Measurements from ENCODE around the gene PPP1R16B. TPM values are rescaled to one million over a fixed set of nuclear protein-coding genes. Genes with fewer than 3 reads are reported as not detected.

The PPP1R16B gene
- total RNA-seq, 2 donors from 2014 or later = 45.5 to 80.4 TPM

DNA sequence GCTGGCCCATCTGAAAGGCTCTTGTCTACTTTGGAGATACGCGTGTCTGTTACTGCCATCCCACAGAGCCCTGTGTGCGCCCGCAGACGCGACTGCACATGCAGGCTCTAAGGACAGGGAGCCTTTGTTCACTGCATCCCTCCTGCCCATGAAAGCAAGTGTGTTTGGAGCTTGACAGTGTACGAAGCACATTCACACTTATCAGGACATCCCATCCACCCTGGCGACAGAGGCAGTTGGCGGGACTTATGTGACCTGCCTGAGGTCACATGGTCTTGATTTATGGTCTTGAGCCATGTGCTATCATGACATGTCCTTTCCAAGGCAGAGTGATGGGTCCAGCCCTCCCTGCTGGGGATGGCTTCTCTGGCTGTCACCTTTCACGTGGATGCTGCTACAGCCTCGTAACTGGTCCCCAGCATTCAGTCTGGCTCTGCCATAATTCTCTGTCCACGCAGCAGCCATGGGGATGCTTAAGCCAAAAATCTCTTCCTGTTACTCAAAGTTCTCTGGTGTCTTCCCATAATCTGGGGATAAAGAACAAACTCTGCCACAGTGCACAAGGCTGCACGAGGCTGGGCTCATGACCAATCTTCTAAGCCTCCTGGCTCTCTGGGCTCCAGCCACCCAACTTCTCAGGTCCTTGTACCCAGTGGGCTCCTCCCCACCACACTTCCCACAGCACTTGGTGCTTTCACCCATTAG, 84.4 kb downstream of the PPP1R16B start:
- Mint-ChIP-seq H3K36me3 (peaks cover 0 to 14% of the 10 kb centered on the region in 2 donors), H3K27ac (peak overlapping the region; percentile 63 to 89), H3K9me3 (no peaks in the 10 kb centered on the region)
- DNase-seq (ENCODE audit: low spot score in 2 of 2) (no peak), ATAC-seq (no peak)

DNA sequence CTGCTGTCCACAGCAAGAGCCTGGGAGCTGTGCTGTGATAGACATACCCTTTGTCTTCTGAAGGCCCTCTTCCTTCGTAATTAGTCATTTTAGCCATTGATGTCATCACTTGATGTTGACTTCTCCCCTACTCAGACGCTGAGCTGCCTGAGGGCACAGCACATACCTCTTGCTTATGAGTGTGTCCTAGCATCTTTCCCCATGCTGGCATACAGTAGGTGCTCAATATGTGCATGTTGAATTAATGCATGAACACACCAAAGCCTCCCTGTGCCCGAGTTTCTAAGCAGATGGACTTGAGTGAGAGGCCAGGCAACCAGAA, 85.0 kb downstream of the PPP1R16B start:
- Mint-ChIP-seq H3K36me3 (peaks cover 0 to 14% of the 10 kb centered on the region in 2 donors), H3K27ac (peak overlapping the region; percentile 63 to 89), H3K9me3 (no peaks in the 10 kb centered on the region)
- ATAC-seq (peak; percentile 45 to 73), DNase-seq (ENCODE audit: low spot score in 2 of 2) (no peak)

DNA sequence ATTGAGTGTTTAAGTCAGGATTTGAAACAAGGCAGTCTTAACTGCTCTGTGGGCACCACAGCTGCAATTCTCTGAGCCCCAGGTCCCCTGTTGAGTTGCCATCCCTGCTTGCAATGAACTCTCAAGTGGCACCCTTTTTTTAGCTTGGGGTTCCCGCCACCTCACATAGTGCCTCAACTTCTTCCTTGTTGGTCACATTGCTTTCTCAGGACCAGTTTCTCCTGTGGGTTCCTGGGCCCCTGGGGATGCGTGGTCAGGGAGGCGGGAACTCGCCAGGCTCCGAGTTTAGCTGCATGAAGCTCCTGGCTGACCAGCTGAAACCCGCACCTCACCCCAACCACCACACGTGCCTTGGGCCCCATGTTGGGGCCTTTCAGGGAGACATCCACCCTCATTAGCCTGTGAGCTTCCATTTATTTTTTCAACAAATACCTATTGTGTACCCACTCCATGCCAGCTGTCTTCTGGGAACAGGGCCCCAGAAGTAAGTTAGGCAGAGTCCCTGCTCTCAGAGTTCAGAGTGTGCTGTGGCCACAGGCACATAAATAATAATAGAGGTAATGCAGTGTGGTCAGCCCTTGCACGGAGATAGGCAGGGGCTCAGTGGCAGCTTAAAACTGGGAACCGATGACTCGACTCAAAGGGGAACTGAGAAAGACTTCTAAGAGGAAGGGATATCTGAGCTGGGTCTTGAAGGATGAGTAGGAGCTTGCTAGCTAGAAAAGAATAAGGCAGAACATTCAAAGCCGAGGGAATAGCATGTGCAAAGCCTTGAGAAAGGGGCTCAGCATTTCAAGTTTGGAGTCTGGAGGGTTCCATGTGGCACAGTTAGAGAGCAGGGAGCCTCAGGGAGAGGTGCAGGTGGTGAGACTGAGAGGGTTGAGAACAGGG, 86.8 kb downstream of the PPP1R16B start:
- H3K27ac Mint-ChIP-seq = peak overlapping the region; percentile 58 to 75
- H3K36me3 Mint-ChIP-seq = peaks cover 5 to 14% of the 10 kb centered on the region in 2 donors
- no peak for DNase-seq (ENCODE audit: low spot score in 2 of 2)
- ATAC-seq = peak; percentile 12 to 50
- H3K9me3 Mint-ChIP-seq = no peaks in the 10 kb centered on the region

DNA sequence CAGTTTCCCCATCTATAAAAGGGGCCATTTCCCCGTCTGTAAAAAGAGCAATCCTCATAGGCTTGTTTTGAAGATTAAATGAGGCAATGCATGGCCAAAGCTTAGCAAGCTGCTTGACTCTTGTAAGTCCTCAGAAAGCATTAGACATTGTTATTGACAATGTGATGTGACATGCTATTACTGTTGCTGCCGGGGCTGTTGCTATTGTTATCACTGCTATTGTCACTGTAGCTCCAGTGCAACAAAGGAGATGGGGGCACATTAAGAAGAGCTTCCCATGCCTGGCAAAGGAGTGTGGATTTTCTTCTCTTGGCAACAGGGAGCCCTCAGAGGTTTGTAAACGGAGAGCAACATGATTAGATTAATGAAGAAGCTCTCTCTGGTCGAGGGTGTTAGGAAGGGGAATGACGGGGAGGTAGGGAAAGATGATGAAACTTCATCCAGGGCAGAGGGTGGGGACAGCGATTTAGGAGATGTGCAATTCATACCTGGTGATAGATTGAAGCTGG, 87.6 kb downstream of the PPP1R16B start:
- Mint-ChIP-seq H3K9me3 (no peaks in the 10 kb centered on the region), H3K36me3 (peaks cover 5 to 20% of the 10 kb centered on the region in 2 donors), H3K27ac (peak overlapping the region; percentile 75 to 94)
- ATAC-seq (peak in 1 of 2 donors; percentile 3), DNase-seq (ENCODE audit: low spot score in 2 of 2) (no peak)

DNA sequence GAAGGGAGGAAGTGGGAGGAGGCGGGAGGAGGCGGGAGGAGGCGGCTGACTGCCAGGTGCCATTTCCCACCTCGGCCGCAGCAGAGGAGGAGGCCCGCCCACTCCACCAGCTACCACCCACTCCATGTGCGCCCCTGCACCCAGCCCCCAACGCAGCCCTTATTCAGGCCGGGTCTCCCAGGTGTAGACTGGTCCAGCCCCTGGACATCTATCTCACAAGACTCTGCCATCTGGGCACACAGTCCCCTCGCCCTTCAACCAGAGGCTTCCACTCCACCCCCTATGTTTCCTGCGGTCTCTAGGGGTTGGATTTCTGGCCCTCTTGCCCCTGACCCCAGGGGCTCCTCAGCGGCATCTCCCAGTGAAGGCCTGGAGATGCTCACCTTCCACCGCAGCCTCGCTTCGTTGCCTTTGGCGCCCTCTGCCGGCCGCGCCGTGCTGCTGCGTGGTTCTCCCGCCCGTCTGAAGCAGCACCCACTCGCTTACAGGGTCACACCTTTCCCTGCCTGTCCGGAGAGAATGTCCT, 88.1 kb downstream of the PPP1R16B start:
- no peaks in the 10 kb centered on the region for H3K9me3 Mint-ChIP-seq
- peak overlapping the region; percentile 75 to 94 for H3K27ac Mint-ChIP-seq
- ATAC-seq (peak; percentile 68 to 82), DNase-seq (ENCODE audit: low spot score in 2 of 2) (peak; percentile 79 to 86)
- peaks cover 5 to 20% of the 10 kb centered on the region in 2 donors for H3K36me3 Mint-ChIP-seq

DNA sequence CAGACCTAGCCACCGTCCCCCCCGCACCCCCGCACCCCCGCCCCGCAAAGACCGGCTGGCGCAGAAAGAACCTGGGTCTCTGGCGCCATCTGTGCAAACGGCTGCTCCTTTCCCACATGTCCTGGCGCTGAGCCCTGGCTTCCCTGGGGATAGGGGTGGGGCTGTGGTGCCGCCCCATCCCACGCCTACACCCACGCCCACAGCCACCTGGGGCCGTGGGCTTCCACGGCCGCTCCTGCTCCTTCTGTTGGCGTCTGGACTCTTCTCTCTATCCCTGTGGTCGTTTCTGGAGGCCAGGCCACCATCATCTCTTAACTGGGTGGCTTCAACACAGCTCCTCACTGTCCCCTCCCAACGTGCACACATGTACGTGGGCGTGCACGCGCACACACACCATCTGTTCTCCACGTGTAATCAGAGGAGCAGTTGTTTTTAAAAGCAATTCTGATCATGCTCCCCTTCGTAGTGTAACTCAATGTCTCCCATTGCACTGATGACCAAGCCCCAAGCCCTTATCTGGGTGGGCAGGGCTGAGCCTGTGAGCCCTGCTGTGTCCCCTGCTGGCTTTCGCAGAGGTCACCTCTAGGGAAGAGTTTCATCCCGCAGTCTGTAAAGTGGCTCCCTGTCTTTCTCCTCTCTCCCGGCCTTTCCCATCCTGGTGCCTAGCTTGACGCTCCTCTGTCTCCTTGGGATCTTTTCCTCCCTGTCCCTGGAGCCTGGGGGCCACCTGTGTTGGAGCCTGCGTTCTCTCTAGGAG, 88.8 kb downstream of the PPP1R16B start:
- peak overlapping the region; percentile 75 to 94 for H3K27ac Mint-ChIP-seq
- DNase-seq (ENCODE audit: low spot score in 2 of 2) (no peak), ATAC-seq (peak in 1 of 2 donors; percentile 2)
- peaks cover 5 to 20% of the 10 kb centered on the region in 2 donors for H3K36me3 Mint-ChIP-seq
- H3K9me3 Mint-ChIP-seq = no peaks in the 10 kb centered on the region

DNA sequence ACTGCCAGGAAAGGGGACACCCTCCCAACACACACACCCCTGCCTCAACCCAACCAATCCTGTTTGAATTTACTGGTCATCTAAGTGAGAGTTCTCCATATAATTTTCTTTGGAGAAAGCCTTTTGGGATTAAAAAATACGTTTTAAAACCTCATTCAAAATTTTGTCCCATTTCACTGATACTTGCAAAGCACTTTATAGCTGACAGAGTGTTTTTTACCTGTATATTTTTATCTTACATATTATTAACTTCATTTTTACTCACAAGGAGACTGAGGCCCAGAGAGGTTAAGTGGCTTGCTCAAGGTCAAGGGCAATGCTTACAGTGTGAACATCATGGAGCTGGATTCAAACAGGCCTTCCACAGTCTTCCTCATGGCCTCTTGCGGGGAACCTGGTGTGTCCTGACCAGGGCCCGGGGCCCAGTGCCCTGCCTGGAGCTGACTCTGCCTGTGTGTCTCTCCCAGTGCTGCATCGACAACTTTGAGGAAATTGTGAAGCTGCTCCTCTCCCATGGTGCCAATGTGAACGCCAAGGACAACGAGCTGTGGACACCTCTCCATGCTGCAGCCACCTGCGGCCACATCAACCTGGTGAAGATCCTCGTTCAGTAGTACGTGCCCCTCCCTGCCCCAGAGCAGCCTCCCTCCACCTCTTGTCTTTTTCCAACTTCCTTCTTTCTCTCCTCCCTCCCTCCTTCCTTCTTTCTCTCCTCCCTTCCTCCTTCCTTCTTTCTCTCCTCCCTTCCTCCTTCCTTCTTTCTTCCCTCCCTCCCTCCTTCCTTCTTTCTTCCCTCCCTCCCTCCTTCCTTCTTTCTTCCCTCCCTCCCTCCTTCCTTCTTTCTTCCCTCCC, 89.8 kb downstream of the PPP1R16B start:
- H3K36me3 Mint-ChIP-seq = peaks cover 5 to 16% of the 10 kb centered on the region in 2 donors
- ATAC-seq (no peak), DNase-seq (ENCODE audit: low spot score in 2 of 2) (no peak)
- peak overlapping the region in 1 of 2 donors; percentile 21 for H3K27ac Mint-ChIP-seq
- H3K9me3 Mint-ChIP-seq = no peaks in the 10 kb centered on the region

DNA sequence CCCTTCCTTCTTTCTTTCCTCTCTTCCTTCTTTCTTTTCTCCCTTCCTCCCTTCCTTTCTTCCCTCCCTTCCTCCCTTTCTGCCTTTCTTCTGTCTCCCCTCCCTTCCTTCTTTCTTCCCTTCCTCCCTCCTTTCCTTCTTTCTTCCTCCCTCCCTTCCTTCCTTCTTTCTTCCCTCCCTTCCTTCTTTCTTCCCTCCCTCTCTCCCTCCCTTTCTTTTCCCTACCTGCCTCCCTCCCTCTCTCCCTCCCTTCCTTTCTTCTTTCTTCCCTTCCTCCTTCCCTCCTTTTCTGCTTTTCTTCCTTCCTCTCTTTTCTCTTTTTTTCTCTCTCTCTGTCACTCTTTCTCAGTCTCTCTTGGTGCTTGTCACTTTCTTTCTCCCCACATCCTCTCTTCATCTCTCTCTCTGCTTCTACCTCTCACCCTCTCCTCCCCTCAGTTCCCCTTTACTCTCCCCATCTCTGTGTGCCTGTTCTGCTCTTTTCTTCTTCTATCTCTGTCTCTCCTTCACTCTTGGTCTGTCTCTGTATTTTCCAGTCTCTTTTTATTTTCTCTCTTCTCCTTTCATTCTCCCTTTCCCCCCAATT, 90.6 kb downstream of the PPP1R16B start:
- Mint-ChIP-seq H3K27ac (peak overlapping the region; percentile 67 to 79), H3K9me3 (no peaks in the 10 kb centered on the region), H3K36me3 (peaks cover 5 to 16% of the 10 kb centered on the region in 2 donors)
- DNase-seq (ENCODE audit: low spot score in 2 of 2) (no peak), ATAC-seq (no peak)

DNA sequence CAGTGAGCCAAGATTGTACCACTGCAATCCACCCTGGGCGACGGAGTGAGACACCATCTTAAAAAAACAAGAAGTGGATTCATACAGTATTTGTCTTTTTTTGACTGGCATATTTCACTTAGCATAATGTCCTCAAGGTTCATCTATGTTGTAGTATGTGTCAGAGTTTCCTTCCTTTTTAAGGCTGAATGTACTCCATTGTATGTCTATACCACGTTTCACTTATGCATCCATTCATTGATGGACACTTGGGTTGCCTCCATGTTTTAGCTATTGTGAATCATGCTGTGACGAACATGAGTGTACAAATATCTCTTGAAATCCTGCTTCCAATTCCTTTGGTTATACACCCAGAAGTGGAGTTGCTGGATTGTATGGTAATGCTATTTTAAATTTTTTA, 91.8 kb downstream of the PPP1R16B start:
- DNase-seq (ENCODE audit: low spot score in 2 of 2) (no peak), ATAC-seq (no peak)
- H3K36me3 Mint-ChIP-seq = peaks cover 9 to 24% of the 10 kb centered on the region in 2 donors
- H3K27ac Mint-ChIP-seq = no peak overlapping the region
- H3K9me3 Mint-ChIP-seq = no peaks in the 10 kb centered on the region

DNA sequence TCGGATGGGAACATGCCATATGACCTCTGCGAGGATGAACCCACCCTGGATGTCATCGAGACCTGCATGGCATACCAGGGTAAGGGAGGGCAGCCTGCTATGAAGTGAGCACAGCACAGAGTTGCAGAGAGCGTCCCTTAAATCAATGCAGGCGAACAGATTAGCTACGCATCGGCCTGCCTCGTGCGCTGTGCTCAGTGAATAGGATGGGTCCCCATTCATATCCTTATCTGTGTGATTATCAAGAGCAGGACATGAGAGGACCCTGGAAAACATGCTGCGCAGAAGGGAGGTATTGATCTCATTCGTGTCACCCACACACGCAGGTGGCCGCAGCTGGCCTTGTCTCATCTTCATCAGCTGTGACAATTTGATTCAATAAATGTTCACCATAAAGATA, 95.1 kb downstream of the PPP1R16B start:
- DNase-seq (ENCODE audit: low spot score in 2 of 2) (no peak), ATAC-seq (no peak)
- H3K27ac Mint-ChIP-seq = no peak overlapping the region
- peaks cover 23 to 47% of the 10 kb centered on the region in 2 donors for H3K36me3 Mint-ChIP-seq
- peaks cover 0 to 4% of the 10 kb centered on the region in 2 donors for H3K9me3 Mint-ChIP-seq

DNA sequence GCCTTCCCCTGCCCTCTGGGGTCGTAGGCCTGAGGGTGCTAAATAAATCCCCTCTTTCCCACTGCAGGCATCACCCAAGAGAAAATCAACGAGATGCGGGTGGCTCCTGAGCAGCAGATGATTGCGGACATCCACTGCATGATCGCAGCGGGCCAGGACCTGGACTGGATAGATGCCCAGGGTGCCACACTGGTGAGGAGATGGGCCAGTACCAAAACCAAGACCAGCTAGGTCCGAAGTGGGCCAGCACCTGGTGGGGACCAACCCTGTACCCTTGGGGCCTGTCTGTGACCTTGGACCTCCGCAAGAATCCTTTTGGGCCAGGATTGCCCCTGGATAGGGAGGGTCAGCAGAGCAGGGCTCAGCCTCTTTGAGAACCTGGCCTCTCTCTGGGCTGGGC, 97.1 kb downstream of the PPP1R16B start:
- H3K36me3 Mint-ChIP-seq = peaks cover 30 to 50% of the 10 kb centered on the region in 2 donors
- DNase-seq (ENCODE audit: low spot score in 2 of 2) = no peak
- H3K9me3 Mint-ChIP-seq = peaks cover 0 to 4% of the 10 kb centered on the region in 2 donors
- ATAC-seq = no peak
- no peak overlapping the region for H3K27ac Mint-ChIP-seq

DNA sequence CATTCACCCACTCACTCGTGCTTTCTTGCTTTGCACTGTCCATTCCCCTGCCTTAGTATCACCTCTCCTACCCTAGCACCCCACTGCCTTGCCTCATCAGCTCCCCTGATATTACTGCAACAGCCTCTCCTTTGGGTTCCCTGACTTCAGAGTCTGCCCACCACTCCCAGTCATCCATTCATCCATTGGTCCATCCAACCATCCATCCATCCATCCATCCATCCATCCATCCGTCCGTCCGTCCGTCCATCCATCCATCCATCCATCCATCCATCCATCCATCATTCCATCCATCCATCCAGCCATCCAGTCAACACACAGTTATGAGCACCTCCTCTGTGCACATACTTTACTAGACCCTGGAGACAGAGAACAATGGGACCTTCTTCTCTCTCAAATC, 97.8 kb downstream of the PPP1R16B start:
- peaks cover 37 to 45% of the 10 kb centered on the region in 2 donors for H3K36me3 Mint-ChIP-seq
- DNase-seq (ENCODE audit: low spot score in 2 of 2) = no peak
- peaks cover 0 to 4% of the 10 kb centered on the region in 2 donors for H3K9me3 Mint-ChIP-seq
- no peak for ATAC-seq
- peak overlapping the region in 1 of 2 donors; percentile 58 for H3K27ac Mint-ChIP-seq

DNA sequence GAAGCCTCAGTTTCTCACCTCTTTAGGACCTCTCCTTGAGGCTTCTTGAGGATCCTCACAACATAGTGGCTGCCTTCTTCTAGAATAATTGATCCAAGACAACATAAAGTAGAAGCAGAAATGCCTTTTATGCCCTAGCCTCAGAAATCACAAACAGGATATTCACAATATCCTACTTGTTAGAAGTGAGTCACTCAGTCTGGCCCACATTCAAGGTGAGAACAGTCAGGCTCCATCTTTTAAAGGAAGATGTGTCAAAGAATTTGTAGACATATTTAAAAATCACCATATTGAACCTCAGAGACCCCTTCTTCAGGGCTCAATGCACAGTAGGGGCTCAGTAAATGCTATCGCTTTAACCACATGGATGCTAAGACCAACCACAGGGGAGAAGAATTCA, 99.9 kb downstream of the PPP1R16B start:
- ATAC-seq = no peak
- peaks cover 0 to 4% of the 10 kb centered on the region in 2 donors for H3K9me3 Mint-ChIP-seq
- DNase-seq (ENCODE audit: low spot score in 2 of 2) = no peak
- peaks cover 37 to 45% of the 10 kb centered on the region in 2 donors for H3K36me3 Mint-ChIP-seq
- peak overlapping the region in 1 of 2 donors; percentile 84 for H3K27ac Mint-ChIP-seq

DNA sequence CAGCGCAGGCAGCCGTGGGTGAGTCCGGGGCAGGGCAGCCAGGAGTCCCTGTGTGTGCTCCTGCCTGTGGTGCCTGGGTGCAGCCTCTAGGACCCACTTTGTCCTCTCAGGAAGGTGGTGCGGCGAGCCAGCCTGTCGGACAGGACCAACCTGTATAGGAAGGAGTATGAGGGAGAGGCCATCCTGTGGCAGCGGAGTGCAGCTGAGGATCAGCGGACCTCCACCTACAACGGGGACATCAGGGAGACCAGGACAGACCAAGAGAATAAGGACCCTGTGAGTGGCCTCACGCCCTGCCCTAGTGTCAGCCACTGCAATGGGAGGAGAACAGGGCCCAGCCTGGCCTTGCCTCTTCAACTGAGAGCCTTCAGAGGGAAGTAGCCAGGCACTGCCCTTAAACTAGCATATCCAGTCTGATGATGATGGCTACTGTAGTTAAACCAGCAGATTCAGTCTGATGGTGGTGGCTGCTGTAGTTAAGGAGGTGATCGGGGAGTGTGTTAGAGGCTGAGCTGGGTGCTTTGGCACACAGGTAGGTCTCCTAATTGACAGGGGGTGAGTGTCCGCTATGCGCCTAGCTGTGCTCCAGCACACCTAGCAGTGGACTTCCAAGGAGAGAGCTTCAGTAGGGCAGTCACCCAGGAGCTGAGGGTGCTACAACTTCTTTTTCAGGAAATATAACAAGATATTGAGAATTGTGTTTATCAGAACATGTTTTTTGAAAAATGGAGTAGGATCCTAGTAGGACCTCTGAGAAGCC, 102.6 kb downstream of the PPP1R16B start:
- peaks cover 0 to 4% of the 10 kb centered on the region in 2 donors for H3K9me3 Mint-ChIP-seq
- peak overlapping the region in 1 of 2 donors; percentile 41 for H3K27ac Mint-ChIP-seq
- peaks cover 29 to 31% of the 10 kb centered on the region in 2 donors for H3K36me3 Mint-ChIP-seq
- DNase-seq (ENCODE audit: low spot score in 2 of 2) = no peak
- ATAC-seq = no peak

DNA sequence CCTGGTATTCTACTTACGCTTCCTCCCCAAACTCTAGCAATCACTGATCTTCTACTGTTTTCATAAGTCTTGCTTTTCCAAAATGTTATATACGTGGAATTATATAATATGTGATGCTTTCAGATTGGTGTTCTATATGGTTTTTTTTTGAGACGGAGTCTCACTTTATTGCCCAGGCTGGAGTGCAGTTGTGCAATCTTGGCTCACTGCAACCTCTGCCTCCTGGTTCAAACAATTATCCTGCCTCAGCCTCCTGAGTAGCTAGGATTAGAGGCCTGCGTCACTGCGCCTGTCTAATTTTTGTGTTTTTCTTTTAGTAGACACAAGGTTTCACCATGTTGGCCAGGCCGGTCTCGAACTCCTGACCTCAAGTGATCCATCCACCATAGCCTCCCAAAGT, 109.9 kb downstream of the PPP1R16B start:
- H3K27ac Mint-ChIP-seq = no peak overlapping the region
- no peak for DNase-seq (ENCODE audit: low spot score in 2 of 2)
- H3K9me3 Mint-ChIP-seq = no peaks in the 10 kb centered on the region
- no peak for ATAC-seq
- no peaks in the 10 kb centered on the region for H3K36me3 Mint-ChIP-seq
